Subcutaneous abdominal adipose tissue (tissue), 5 donors: ENCODE data around the gene NRG3.

ENCODE experiments used
- H3K27ac ChIP-seq: one replicate; pipeline ENCODE4 v1.7.0; 2013; ENCODE audit warnings: low read depth, mild to moderate bottlenecking, inconsistent platforms, low read length, moderate library complexity
- H3K27me3 ChIP-seq, 5 donors: one replicate each; pipeline ENCODE4 v1.7.0; 2013; ENCODE audit warnings: low read length in 5 of 5, inconsistent platforms in 1 of 5; ENCODE audit not compliant: control insufficient read depth in 5 of 5, insufficient read depth in 4 of 5
- H3K36me3 ChIP-seq, 5 donors: one replicate each; pipeline ENCODE4 v1.7.0; 2013; ENCODE audit warnings: low read length in 5 of 5; ENCODE audit not compliant: control insufficient read depth in 5 of 5, insufficient read depth in 5 of 5
- H3K4me1 ChIP-seq, 5 donors: one replicate each; pipeline ENCODE4 v1.7.0; 2013; ENCODE audit warnings: low read length in 5 of 5, mild to moderate bottlenecking in 3 of 5, moderate library complexity in 1 of 5; ENCODE audit not compliant: control insufficient read depth in 5 of 5, insufficient read depth in 5 of 5
- H3K4me3 ChIP-seq, 5 donors: one replicate each; pipeline ENCODE4 v1.7.0; 2013; ENCODE audit warnings: low read length in 5 of 5, low read depth in 1 of 5
- H3K9ac ChIP-seq, 5 donors: one replicate each; pipeline ENCODE4 v1.7.0; 2013; ENCODE audit warnings: low read length in 5 of 5, mild to moderate bottlenecking in 4 of 5, moderate library complexity in 3 of 5
- H3K9me3 ChIP-seq, 5 donors: one replicate each; pipeline ENCODE4 v1.7.0; 2013; ENCODE audit warnings: low read length in 5 of 5; ENCODE audit not compliant: control insufficient read depth in 5 of 5
- donor health status: healthy.
- donor health status: healthy.
- donor health status: healthy.
- donor health status: healthy.
- donor health status: healthy.

Gene NRG3

DNA sequence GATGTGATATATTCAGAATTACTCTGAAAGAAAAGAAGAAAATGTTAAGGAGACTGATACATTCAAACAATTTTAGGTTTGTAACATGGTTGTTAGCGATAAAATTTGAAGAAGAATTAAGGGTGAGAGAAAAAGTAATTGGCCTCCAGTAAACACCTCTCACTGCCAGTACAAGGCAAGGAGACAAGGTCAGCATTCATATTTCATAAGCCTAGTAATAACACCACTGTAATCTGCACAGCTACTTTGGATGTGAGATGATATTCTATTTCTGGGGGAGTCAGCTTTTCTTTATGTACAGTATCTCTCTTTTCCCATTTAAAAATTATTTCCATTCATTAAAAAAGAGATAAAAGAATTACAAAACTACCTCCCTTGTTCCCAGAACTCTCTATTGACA lies 621.1 kb downstream of the NRG3 start:
- no peaks in the 10 kb centered on the region for H3K27me3 ChIP-seq
- H3K36me3 ChIP-seq: no peaks in the 10 kb centered on the region
- H3K27ac ChIP-seq: no peak overlapping the region
- H3K4me3 ChIP-seq: no peak overlapping the region
- no peaks in the 10 kb centered on the region for H3K4me1 ChIP-seq
- H3K9ac ChIP-seq: no peak overlapping the region
- no peaks in the 10 kb centered on the region for H3K9me3 ChIP-seq

- no peaks in the 10 kb centered on the region for H3K36me3 ChIP-seq
- no peaks in the 10 kb centered on the region for H3K27me3 ChIP-seq
- H3K9ac ChIP-seq: no peak overlapping the region
- no peak overlapping the region for H3K27ac ChIP-seq
- H3K4me1 ChIP-seq: no peaks in the 10 kb centered on the region
- H3K4me3 ChIP-seq: no peak overlapping the region
- no peaks in the 10 kb centered on the region for H3K9me3 ChIP-seq
Observed at GRCh38 chr10:82497439-82497838, 622.4 kb downstream of the NRG3 start.

GRCh38 chr10:82498976-82499375 lies 624.0 kb downstream of the NRG3 start:
- Histone ChIP-seq H3K36me3 (no peaks in the 10 kb centered on the region), H3K9ac (no peak overlapping the region), H3K27me3 (no peaks in the 10 kb centered on the region), H3K9me3 (no peaks in the 10 kb centered on the region), H3K4me1 (no peaks in the 10 kb centered on the region), H3K4me3 (no peak overlapping the region), H3K27ac (no peak overlapping the region)

DNA sequence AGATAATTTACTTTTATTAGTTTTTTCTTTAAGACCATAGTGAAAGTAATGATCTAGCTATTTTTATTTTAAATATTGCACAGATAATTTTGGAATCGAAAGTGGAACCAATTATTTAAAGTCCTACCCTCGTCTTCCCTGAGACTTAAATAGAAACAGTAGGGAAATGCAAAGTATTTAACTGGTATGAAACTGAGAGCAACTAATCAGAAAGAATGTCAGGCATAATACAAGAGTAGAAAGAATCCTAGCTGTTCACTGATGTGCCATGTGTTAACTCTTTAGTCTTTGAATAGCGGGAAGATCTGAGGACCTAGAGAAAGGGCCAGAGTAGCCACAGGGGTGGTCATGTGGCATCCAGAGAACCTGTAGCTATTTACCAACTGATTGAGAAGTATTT lies 630.0 kb downstream of the NRG3 start:
- no peaks in the 10 kb centered on the region for H3K9me3 ChIP-seq
- no peaks in the 10 kb centered on the region for H3K4me1 ChIP-seq
- no peak overlapping the region for H3K9ac ChIP-seq
- H3K27me3 ChIP-seq: no peaks in the 10 kb centered on the region
- no peaks in the 10 kb centered on the region for H3K36me3 ChIP-seq
- H3K4me3 ChIP-seq: no peak overlapping the region
- no peak overlapping the region for H3K27ac ChIP-seq

DNA sequence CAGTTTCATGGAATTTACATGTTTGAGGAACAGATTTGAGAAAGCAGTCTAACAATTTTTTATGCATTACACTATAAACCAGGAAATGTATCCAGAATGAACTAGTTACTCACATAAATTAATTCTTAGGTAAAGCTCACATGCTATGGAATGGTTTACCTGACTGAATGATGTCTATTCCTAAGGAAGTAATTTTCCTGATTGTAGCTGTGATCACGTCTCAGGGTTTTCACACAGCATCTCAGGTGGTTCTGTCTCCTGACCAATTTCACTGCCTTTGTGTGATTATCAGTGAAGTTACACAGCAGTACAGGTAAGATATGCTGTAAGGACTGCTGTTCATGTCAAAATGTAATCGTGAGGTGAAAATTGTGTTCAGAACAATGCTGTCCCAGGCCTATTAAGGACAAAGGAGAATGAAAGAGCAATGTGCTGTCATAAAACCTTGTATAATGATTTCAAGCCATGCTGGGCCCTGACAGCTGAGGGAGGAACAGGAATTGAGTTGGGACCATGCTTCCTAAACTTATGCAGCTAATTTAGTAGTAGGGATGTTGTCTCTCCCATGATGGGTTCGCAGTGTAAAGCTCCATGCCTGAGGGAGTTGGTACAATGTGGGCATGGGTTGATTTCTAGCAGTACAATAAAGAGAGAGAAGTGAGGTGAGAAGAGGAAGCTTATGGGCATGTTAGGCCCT lies 631.8 kb downstream of the NRG3 start:
- H3K4me1 ChIP-seq: no peaks in the 10 kb centered on the region
- no peak overlapping the region for H3K9ac ChIP-seq
- no peak overlapping the region for H3K4me3 ChIP-seq
- H3K36me3 ChIP-seq: no peaks in the 10 kb centered on the region
- H3K27ac ChIP-seq: no peak overlapping the region
- no peaks in the 10 kb centered on the region for H3K27me3 ChIP-seq
- H3K9me3 ChIP-seq: no peaks in the 10 kb centered on the region

DNA sequence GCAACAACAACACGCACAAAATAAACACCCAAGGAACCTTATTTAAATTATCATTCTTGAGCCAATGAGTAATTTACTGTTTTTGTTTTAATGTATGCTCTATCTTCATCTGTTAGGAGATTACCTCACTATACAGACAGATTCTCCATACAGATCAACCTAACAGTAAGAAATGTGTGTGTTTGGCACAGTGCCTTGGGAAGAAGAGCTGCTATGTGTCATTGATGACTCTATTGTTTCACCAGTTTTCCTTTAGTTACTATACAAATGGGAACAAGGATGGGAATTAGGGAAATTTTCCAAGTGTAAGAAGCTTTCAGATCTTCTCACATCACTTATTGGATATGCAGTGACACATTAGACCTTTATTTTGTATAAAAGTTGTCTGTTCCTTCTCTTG lies 640.3 kb downstream of the NRG3 start:
- H3K9ac ChIP-seq: no peak overlapping the region
- no peaks in the 10 kb centered on the region for H3K9me3 ChIP-seq
- H3K36me3 ChIP-seq: no peaks in the 10 kb centered on the region
- no peaks in the 10 kb centered on the region for H3K27me3 ChIP-seq
- H3K4me1 ChIP-seq: no peaks in the 10 kb centered on the region
- no peak overlapping the region for H3K4me3 ChIP-seq
- H3K27ac ChIP-seq: no peak overlapping the region

DNA sequence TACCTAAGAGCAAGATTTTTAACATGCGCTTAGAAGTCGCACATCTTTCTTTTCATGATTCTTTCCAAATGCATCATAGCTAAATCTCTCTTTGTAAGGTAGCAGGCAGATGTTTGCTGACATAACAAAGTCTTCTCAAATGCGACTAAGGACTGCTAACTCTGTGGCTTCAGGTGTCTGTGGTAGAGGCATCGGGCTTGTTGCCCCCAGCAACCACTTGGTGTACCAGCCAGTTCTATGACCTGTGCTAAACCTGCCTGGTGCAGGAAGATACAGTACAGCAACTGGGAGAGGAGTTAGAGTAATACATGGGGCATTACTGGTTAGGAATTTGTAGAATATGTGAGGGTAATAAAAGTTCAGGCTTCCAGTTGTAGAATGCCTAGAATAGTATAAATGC lies 654.1 kb downstream of the NRG3 start:
- H3K9ac ChIP-seq: no peak overlapping the region
- H3K9me3 ChIP-seq: no peaks in the 10 kb centered on the region
- H3K4me3 ChIP-seq: no peak overlapping the region
- H3K4me1 ChIP-seq: no peaks in the 10 kb centered on the region
- no peaks in the 10 kb centered on the region for H3K36me3 ChIP-seq
- no peaks in the 10 kb centered on the region for H3K27me3 ChIP-seq
- H3K27ac ChIP-seq: no peak overlapping the region

DNA sequence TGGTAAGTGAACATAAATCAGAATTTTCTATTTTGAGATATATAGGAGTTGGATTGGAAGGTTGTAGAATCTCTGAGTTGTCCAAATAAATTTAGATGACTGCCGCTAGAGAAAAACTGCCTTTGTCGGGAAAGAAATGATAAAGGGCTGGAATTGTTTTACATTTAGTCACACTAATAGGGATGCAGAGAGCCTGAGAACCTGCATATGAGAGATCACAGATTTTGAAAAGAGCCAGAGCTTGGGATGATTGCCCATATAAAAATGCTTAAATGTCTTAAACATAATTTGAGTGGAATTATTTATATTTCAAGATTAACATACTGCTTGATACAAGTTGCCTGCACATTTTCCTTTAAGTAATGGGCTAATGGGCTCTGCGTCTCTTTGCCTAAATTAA lies 660.5 kb downstream of the NRG3 start:
- Histone ChIP-seq H3K4me3 (no peak overlapping the region), H3K27me3 (peaks cover 0 to 2% (median 0%) of the 10 kb centered on the region in 5 donors), H3K4me1 (no peaks in the 10 kb centered on the region), H3K27ac (no peak overlapping the region), H3K36me3 (no peaks in the 10 kb centered on the region), H3K9me3 (peaks cover 0 to 3% (median 0%) of the 10 kb centered on the region in 5 donors), H3K9ac (no peak overlapping the region)

- H3K9me3 ChIP-seq: peaks cover 0 to 3% (median 0%) of the 10 kb centered on the region in 5 donors
- H3K4me3 ChIP-seq: no peak overlapping the region
- H3K9ac ChIP-seq: no peak overlapping the region
- no peaks in the 10 kb centered on the region for H3K4me1 ChIP-seq
- no peaks in the 10 kb centered on the region for H3K36me3 ChIP-seq
- H3K27me3 ChIP-seq: peaks cover 0 to 2% (median 0%) of the 10 kb centered on the region in 5 donors
- H3K27ac ChIP-seq: no peak overlapping the region
Observed at GRCh38 chr10:82536668-82537067, 661.7 kb downstream of the NRG3 start.

DNA sequence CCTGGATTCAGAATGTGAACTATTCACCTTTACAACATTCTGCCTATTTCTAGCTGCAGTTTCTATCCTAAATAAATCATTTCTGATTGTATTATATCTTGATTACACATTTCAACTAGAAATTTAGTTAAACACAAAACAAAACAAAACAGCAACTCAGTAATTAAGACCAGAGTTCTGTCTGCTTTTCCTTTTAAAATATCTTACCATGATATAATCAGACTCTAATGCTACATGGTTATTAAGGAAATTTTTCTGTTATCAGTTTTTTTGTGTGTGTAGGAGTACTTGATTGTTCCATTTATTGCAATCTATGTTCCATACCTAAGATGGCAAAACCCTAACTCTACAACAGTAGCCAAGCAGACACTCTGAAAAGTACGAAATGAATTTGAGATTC lies 663.3 kb downstream of the NRG3 start:
- Histone ChIP-seq H3K36me3 (no peaks in the 10 kb centered on the region), H3K27ac (no peak overlapping the region), H3K4me1 (no peaks in the 10 kb centered on the region), H3K27me3 (peaks cover 0 to 2% (median 0%) of the 10 kb centered on the region in 5 donors), H3K9ac (no peak overlapping the region), H3K4me3 (no peak overlapping the region), H3K9me3 (peaks cover 0 to 3% (median 0%) of the 10 kb centered on the region in 5 donors)
